OCI-LY7 (cell line): Measurements from ENCODE around the gene ECEL1. TPM values are rescaled to one million over a fixed set of nuclear protein-coding genes. Genes with fewer than 3 reads are reported as not detected.
"Not testable (repeated sequence)": the region's sequence is repeated elsewhere in the genome, so short reads cannot be mapped to it uniquely, and the experiment has no call there.

Experiments
- BruUV-seq: library from RNA; stranded (reverse); fragments of 400-500 nt; replicated peaks from 2 replicates; lab custom pipeline; 2021; lab: Mats Ljungman, UMichigan
- CTCF ChIA-PET: fragments of 300-600 bp; sonication (Branson Sonifier 250); formaldehyde crosslinking; loops from one replicate; lab custom pipeline; 2022; ENCODE audit warnings: antibody characterized with exemption; ENCODE audit not compliant: unreplicated experiment; lab: Charles Lee
- POLR2A ChIA-PET: fragments of 300-600 bp; sonication (Branson Sonifier 250); formaldehyde crosslinking; loops from one replicate; lab custom pipeline; 2022; ENCODE audit warnings: antibody characterized with exemption; lab: Charles Lee
- DNase-seq: peaks from one replicate; pipeline ENCODE4 v3.0.0-alpha.2; 2015; ENCODE audit warnings: low spot score
- H2AFZ ChIP-seq: fragments of 200-600 bp; sonication (generic), shearing (Covaris generic); 2 replicates; pipeline ENCODE4 v1.6.1; 2014; ENCODE audit warnings: mild to moderate bottlenecking, antibody characterized with exemption, low read length, moderate library complexity
- H3K27ac ChIP-seq: fragments of 200-600 bp; sonication (generic); 2 replicates; pipeline ENCODE4 v1.5.1; 2014; ENCODE audit warnings: mixed run types, low read depth, mild to moderate bottlenecking, moderate library complexity, low read length, inconsistent platforms; ENCODE audit not compliant: poor library complexity, severe bottlenecking
- H3K36me3 ChIP-seq: fragments of 200-600 bp; sonication (generic); 2 replicates; pipeline ENCODE4 v1.6.1; 2014; ENCODE audit warnings: mild to moderate bottlenecking, antibody characterized with exemption, low read length, moderate library complexity, mixed read lengths; ENCODE audit not compliant: insufficient read depth
- H3K4me1 ChIP-seq: fragments of 200-600 bp; sonication (generic); 2 replicates; pipeline ENCODE4 v1.5.1; 2014; ENCODE audit warnings: mild to moderate bottlenecking, low read length; ENCODE audit not compliant: insufficient read depth, poor library complexity, severe bottlenecking
- H3K4me2 ChIP-seq: fragments of 200-600 bp; sonication (generic); 2 replicates; pipeline ENCODE4 v1.6.1; 2014; ENCODE audit warnings: mild to moderate bottlenecking, low read length
- H3K4me3 ChIP-seq: fragments of 200-600 bp; sonication (generic); 2 replicates; pipeline ENCODE4 v1.5.1; 2014; ENCODE audit warnings: mild to moderate bottlenecking, low read depth, low read length; ENCODE audit not compliant: poor library complexity, severe bottlenecking
- H3K79me2 ChIP-seq: fragments of 200-600 bp; sonication (generic); 2 replicates; pipeline ENCODE4 v1.6.1; 2016; ENCODE audit warnings: low read depth, mild to moderate bottlenecking, low read length, moderate library complexity, mixed read lengths; ENCODE audit not compliant: insufficient read depth
- H3K9me2 ChIP-seq: fragments of 200-600 bp; sonication (generic); 2 replicates; pipeline ENCODE4 v1.6.1; 2016; ENCODE audit warnings: mild to moderate bottlenecking, low read length, mixed read lengths; ENCODE audit not compliant: insufficient read depth
- H3K9me3 ChIP-seq: fragments of 200-600 bp; sonication (generic); 2 replicates; pipeline ENCODE4 v1.6.1; 2014; ENCODE audit warnings: mild to moderate bottlenecking, mixed run types, low read length, mixed read lengths
- H4K20me1 ChIP-seq: fragments of 200-600 bp; sonication (generic); 2 replicates; pipeline ENCODE4 v1.6.1; 2014; ENCODE audit warnings: mild to moderate bottlenecking, antibody characterized with exemption, low read length, moderate library complexity, mixed read lengths; ENCODE audit not compliant: insufficient read depth
- CTCF ChIP-seq: fragments of 200-600 bp; sonication (generic); conservative IDR thresholded peaks from 2 replicates; pipeline ENCODE4 v1.5.1; 2014; ENCODE audit warnings: mild to moderate bottlenecking, antibody characterized with exemption, low read length, moderate library complexity, mixed read lengths
- EZH2phosphoT487 ChIP-seq: fragments of 200-600 bp; sonication (generic); IDR thresholded peaks from 2 replicates; pipeline ENCODE4 v1.6.1; 2018; ENCODE audit warnings: low read depth, borderline replicate concordance, mild to moderate bottlenecking, mixed run types, antibody characterized with exemption, low read length, moderate library complexity, mixed read lengths
- intact Hi-C: fragments of 100-400 bp; cut with micrococcal nuclease; formaldehyde crosslinking; loops from one replicate; pipeline ENCODE4 v1.10.0; 2022; ENCODE audit not compliant: unreplicated experiment
- total RNA-seq, 2 experiments: library from RNA; depleted of rRNA in 1 of 2; stranded (reverse); fragments of >200 nt in 1 of 2; shearing (Covaris generic) in 1 of 2; gene quantifications; 2 replicates each; pipeline ENCODE4 v1.2.3, GENCODE V29; 2014 to 2022

Gene ECEL1
- total RNA-seq, 2 experiments from 2014 or later, result not detected

DNA sequence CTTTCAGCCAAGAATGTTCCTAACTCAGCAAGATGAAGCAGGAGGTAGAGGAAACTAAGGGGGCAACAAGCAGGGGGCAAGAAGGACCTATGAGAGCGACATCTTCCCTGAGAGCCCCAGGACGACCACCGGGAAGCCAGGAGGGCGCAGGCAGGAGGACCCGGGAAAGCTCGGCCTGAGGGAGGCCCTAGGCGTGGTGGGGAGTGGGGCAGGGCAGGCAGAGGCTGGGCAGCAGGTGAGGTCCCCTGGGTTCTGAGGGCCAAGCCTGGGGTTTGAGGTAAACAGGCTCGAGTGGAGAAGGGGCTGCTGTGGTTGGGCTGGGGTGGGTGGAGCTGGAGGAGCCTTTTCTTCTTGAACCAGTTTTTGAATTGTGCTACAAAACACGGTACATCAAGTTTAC is 33.0 kb downstream of the ECEL1 start:
- no TSS peak for BruUV-seq
- CTCF ChIA-PET, result no interaction called here

GRCh38 chr2:232451645-232452044 is 36.0 kb downstream of the ECEL1 start:
- H4K20me1 ChIP-seq, POLR2A ChIA-PET, H3K4me2 ChIP-seq, H3K4me1 ChIP-seq, CTCF ChIA-PET, H3K36me3 ChIP-seq, H3K4me3 ChIP-seq, BruUV-seq, H2AFZ ChIP-seq, H3K9me3 ChIP-seq, intact Hi-C loops, H3K27ac ChIP-seq, DNase-seq, H3K9me2 ChIP-seq, H3K79me2 ChIP-seq: not testable (repeated sequence)

More for the DNA sequence above, 33.0 kb downstream of the ECEL1 start:
- no peaks in the 10 kb centered on the region for H3K9me2 ChIP-seq
- no peaks in the 10 kb centered on the region for H3K9me3 ChIP-seq
- no peak for TF ChIP-seq CTCF
- TF ChIP-seq EZH2phosphoT487, result no peak
- H3K4me2 ChIP-seq, result no peak overlapping the region
- DNase-seq, result no peak
- H3K79me2 ChIP-seq, result no peaks in the 10 kb centered on the region
- H3K36me3 ChIP-seq, result no peaks in the 10 kb centered on the region
- POLR2A ChIA-PET, result no interaction called here
- H3K27ac ChIP-seq, result no peak overlapping the region
- H2AFZ ChIP-seq, result no peak overlapping the region
- intact Hi-C loops, result no loop called here
- no peaks in the 10 kb centered on the region for H3K4me1 ChIP-seq
- no peak overlapping the region for H3K4me3 ChIP-seq
- H4K20me1 ChIP-seq, result no peaks in the 10 kb centered on the region

GRCh38 chr2:232449964-232450363 is 37.7 kb downstream of the ECEL1 start:
- Histone ChIP-seq H3K9me3 (no peaks in the 10 kb centered on the region), H3K4me3 (no peak overlapping the region), H3K4me2 (no peak overlapping the region), H3K79me2 (no peaks in the 10 kb centered on the region), H3K36me3 (no peaks in the 10 kb centered on the region), H4K20me1 (no peaks in the 10 kb centered on the region), H2AFZ (no peak overlapping the region), H3K4me1 (no peaks in the 10 kb centered on the region), H3K27ac (no peak overlapping the region), H3K9me2 (no peaks in the 10 kb centered on the region)
- POLR2A ChIA-PET, result no interaction called here
- no peak for DNase-seq
- CTCF ChIA-PET, result no interaction called here
- no TSS peak for BruUV-seq
- intact Hi-C loops, result no loop called here
- no peak for TF ChIP-seq EZH2phosphoT487
- TF ChIP-seq CTCF, result no peak
